ENCODE measurements around the gene KMT2A. TPM values are rescaled to one million over a fixed set of nuclear protein-coding genes. Genes with fewer than 3 reads are reported as not detected.

Gene KMT2A
- total and polyA plus RNA-seq, 10 of the 15 experiments (the other 5 are each of a cell fraction or from before 2014, with no cell fraction given), result 6.1 to 56.9 (median 25.4) TPM

DNA sequence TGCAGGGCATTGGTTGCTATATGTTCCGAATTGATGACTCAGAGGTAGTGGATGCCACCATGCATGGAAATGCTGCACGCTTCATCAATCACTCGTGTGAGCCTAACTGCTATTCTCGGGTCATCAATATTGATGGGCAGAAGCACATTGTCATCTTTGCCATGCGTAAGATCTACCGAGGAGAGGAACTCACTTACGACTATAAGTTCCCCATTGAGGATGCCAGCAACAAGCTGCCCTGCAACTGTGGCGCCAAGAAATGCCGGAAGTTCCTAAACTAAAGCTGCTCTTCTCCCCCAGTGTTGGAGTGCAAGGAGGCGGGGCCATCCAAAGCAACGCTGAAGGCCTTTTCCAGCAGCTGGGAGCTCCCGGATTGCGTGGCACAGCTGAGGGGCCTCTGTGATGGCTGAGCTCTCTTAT is 85.6 kb downstream of the KMT2A start (continued):
- TF ChIP-seq, protein P1, sequence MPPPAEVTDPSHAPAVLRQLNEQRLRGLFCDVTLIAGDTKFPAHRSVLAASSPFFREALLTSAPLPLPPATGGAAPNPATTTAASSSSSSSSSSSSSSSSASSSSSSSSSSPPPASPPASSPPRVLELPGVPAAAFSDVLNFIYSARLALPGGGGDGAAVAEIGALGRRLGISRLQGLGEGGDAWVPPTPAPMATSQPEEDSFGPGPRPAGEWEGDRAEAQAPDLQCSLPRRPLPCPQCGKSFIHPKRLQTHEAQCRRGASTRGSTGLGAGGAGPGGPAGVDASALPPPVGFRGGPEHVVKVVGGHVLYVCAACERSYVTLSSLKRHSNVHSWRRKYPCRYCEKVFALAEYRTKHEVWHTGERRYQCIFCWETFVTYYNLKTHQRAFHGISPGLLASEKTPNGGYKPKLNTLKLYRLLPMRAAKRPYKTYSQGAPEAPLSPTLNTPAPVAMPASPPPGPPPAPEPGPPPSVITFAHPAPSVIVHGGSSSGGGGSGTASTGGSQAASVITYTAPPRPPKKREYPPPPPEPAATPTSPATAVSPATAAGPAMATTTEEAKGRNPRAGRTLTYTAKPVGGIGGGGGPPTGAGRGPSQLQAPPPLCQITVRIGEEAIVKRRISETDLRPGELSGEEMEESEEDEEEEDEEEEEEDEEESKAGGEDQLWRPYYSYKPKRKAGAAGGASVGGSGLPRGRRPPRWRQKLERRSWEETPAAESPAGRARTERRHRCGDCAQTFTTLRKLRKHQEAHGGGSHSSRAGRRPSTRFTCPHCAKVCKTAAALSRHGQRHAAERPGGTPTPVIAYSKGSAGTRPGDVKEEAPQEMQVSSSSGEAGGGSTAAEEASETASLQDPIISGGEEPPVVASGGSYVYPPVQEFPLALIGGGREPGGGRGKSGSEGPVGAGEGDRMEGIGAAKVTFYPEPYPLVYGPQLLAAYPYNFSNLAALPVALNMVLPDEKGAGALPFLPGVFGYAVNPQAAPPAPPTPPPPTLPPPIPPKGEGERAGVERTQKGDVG (CRISPR knock-in tag; IDR thresholded peaks at IDR 0.05), result no peak
- TF ChIP-seq HCFC1 (IDR thresholded peaks at IDR 0.05; ENCODE audit: low read length) (no peak), ZNF687 (IDR thresholded peaks at IDR 0.05) (no peak), FOXM1 (IDR thresholded peaks at IDR 0.05; ENCODE audit: low read depth, low read length) (no peak), NFXL1 (IDR thresholded peaks at IDR 0.05; ENCODE audit: borderline replicate concordance) (no peak)
- TF ChIP-seq, protein P2, sequence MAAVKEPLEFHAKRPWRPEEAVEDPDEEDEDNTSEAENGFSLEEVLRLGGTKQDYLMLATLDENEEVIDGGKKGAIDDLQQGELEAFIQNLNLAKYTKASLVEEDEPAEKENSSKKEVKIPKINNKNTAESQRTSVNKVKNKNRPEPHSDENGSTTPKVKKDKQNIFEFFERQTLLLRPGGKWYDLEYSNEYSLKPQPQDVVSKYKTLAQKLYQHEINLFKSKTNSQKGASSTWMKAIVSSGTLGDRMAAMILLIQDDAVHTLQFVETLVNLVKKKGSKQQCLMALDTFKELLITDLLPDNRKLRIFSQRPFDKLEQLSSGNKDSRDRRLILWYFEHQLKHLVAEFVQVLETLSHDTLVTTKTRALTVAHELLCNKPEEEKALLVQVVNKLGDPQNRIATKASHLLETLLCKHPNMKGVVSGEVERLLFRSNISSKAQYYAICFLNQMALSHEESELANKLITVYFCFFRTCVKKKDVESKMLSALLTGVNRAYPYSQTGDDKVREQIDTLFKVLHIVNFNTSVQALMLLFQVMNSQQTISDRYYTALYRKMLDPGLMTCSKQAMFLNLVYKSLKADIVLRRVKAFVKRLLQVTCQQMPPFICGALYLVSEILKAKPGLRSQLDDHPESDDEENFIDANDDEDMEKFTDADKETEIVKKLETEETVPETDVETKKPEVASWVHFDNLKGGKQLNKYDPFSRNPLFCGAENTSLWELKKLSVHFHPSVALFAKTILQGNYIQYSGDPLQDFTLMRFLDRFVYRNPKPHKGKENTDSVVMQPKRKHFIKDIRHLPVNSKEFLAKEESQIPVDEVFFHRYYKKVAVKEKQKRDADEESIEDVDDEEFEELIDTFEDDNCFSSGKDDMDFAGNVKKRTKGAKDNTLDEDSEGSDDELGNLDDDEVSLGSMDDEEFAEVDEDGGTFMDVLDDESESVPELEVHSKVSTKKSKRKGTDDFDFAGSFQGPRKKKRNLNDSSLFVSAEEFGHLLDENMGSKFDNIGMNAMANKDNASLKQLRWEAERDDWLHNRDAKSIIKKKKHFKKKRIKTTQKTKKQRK (IDR thresholded peaks at IDR 0.05; ENCODE audit: low read depth, low read length), result no peak
- TF ChIP-seq, protein P3, sequence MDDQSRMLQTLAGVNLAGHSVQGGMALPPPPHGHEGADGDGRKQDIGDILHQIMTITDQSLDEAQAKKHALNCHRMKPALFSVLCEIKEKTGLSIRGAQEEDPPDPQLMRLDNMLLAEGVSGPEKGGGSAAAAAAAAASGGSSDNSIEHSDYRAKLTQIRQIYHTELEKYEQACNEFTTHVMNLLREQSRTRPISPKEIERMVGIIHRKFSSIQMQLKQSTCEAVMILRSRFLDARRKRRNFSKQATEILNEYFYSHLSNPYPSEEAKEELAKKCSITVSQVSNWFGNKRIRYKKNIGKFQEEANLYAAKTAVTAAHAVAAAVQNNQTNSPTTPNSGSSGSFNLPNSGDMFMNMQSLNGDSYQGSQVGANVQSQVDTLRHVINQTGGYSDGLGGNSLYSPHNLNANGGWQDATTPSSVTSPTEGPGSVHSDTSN (IDR thresholded peaks at IDR 0.05; ENCODE audit: insufficient replicate concordance, low read depth, low read length), result no peak
- TF ChIP-seq, protein P4, sequence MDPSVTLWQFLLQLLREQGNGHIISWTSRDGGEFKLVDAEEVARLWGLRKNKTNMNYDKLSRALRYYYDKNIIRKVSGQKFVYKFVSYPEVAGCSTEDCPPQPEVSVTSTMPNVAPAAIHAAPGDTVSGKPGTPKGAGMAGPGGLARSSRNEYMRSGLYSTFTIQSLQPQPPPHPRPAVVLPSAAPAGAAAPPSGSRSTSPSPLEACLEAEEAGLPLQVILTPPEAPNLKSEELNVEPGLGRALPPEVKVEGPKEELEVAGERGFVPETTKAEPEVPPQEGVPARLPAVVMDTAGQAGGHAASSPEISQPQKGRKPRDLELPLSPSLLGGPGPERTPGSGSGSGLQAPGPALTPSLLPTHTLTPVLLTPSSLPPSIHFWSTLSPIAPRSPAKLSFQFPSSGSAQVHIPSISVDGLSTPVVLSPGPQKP (IDR thresholded peaks at IDR 0.05; ENCODE audit: low read depth, low read length), result no peak
